Endodermal cell (in vitro differentiated cells): ENCODE results near the gene TACR1. TPM values are rescaled to one million over a fixed set of nuclear protein-coding genes. Genes with fewer than 3 reads are reported as not detected.

Source experiments
- DNase-seq: peaks from one replicate; pipeline ENCODE4 v3.0.0-alpha.2; 2017
- H3K27ac ChIP-seq: 2 replicates; pipeline ENCODE4 v1.5.1; 2013; ENCODE audit warnings: mild to moderate bottlenecking, low read depth, low read length, moderate library complexity
- H3K27me3 ChIP-seq: 2 replicates; pipeline ENCODE4 v1.6.1; 2013; ENCODE audit warnings: mild to moderate bottlenecking, low read length, moderate library complexity; ENCODE audit not compliant: insufficient read depth, control insufficient read depth, poor library complexity, severe bottlenecking
- H3K36me3 ChIP-seq: 2 replicates; pipeline ENCODE4 v1.7.0; 2013; ENCODE audit warnings: mild to moderate bottlenecking, low read length, moderate library complexity; ENCODE audit not compliant: control insufficient read depth, insufficient read depth
- H3K4me1 ChIP-seq: one replicate; pipeline ENCODE4 v1.7.0; 2013; ENCODE audit warnings: low read length; ENCODE audit not compliant: control insufficient read depth, insufficient read depth
- H3K4me3 ChIP-seq: 2 replicates; pipeline ENCODE4 v1.5.1; 2013; ENCODE audit warnings: mild to moderate bottlenecking, low read length, moderate library complexity
- H3K9ac ChIP-seq: 2 replicates; pipeline ENCODE4 v1.6.1; 2013; ENCODE audit warnings: mild to moderate bottlenecking, low read length, moderate library complexity; ENCODE audit not compliant: poor library complexity, severe bottlenecking; ENCODE audit errors: extremely low read depth
- H3K9me3 ChIP-seq: 2 replicates; pipeline ENCODE4 v1.6.1; 2013; ENCODE audit warnings: mild to moderate bottlenecking, low read length, moderate library complexity; ENCODE audit not compliant: control insufficient read depth
- H3K27ac Mint-ChIP-seq: 2 replicates; pipeline ENCODE4 v1.8.0; 2020; ENCODE audit warnings: mixed read lengths
- H3K27me3 Mint-ChIP-seq: 2 replicates; pipeline ENCODE4 v1.8.0; 2021; ENCODE audit warnings: mild to moderate bottlenecking, mixed read lengths; ENCODE audit not compliant: insufficient read depth
- H3K36me3 Mint-ChIP-seq: 2 replicates; pipeline ENCODE4 v1.8.0; 2020; ENCODE audit warnings: low read depth, mixed read lengths
- H3K4me1 Mint-ChIP-seq: 2 replicates; pipeline ENCODE4 v1.8.0; 2020; ENCODE audit warnings: mixed read lengths
- H3K4me3 Mint-ChIP-seq: 2 replicates; pipeline ENCODE4 v1.8.0; 2020; ENCODE audit warnings: mild to moderate bottlenecking, moderate library complexity, mixed read lengths
- H3K9me3 Mint-ChIP-seq: 2 replicates; pipeline ENCODE4 v1.8.0; 2020; ENCODE audit warnings: mild to moderate bottlenecking, mixed read lengths
- CTCF ChIP-seq: fragments of 200-600 bp; sonication (generic); conservative IDR thresholded peaks from 2 replicates; pipeline ENCODE4 v1.5.0; 2021; ENCODE audit warnings: antibody characterized with exemption, mild to moderate bottlenecking
- WGBS, 2 experiments: methylation state at CpG; one replicate each; pipeline versions ENCODE4 v1.1.5 to v1.1.7; 2013; ENCODE audit warnings: missing lambda C conversion rate in 2 of 2, mixed read lengths in 1 of 2; ENCODE audit not compliant: insufficient coverage in 1 of 2, insufficient read length in 1 of 2; 5-methylcytosine and 5-hydroxymethylcytosine counted together
- total RNA-seq, 2 donors: library from RNA; stranded (reverse); fragmentation: NEBNext Ultra II Directional in 1 of 2; extraction: Animal tissue kit (Norgen Biotek cat#: 25700) in 1 of 2; gene quantifications; 2 replicates in 1 of 2; 3 replicates in 1 of 2; pipeline ENCODE4 v1.2.1, GENCODE V29; 2021

The TACR1 gene
- total RNA-seq, 2 donors from 2014 or later, result 0.09 to 0.69 TPM

- Histone ChIP-seq H3K36me3 (no peaks in the 10 kb centered on the region), H3K9ac (no peak overlapping the region), H3K27ac (no peak overlapping the region), H3K4me1 (peaks cover 2% of the 10 kb centered on the region), H3K27me3 (peaks cover 91% of the 10 kb centered on the region), H3K9me3 (peaks cover 10% of the 10 kb centered on the region), H3K4me3 (no peak overlapping the region)
- no peak for DNase-seq
- Mint-ChIP-seq H3K9me3 (peaks cover 18% of the 10 kb centered on the region), H3K27me3 (peaks cover 52% of the 10 kb centered on the region), H3K27ac (no peak overlapping the region), H3K36me3 (no peaks in the 10 kb centered on the region), H3K4me3 (no peak overlapping the region), H3K4me1 (no peaks in the 10 kb centered on the region)
- WGBS, 2 experiments, result 94 to 100% methylated on average over 1 to 3 of the region's 3 CpGs
- TF ChIP-seq CTCF, result no peak
These were observed 32.8 kb downstream of the TACR1 start for GRCh38 chr2:75166491-75166890.

- DNase-seq, result no peak
- H3K27ac Mint-ChIP-seq, result no peak overlapping the region
- no peak for TF ChIP-seq CTCF
- Histone ChIP-seq H3K4me3 (no peak overlapping the region), H3K9ac (no peak overlapping the region), H3K27me3 (peaks cover 90% of the 10 kb centered on the region), H3K36me3 (no peaks in the 10 kb centered on the region), H3K4me1 (no peaks in the 10 kb centered on the region), H3K27ac (no peak overlapping the region), H3K9me3 (no peaks in the 10 kb centered on the region)
- 94% methylated on average over 2 of the region's 2 CpGs; no CpG with 5 or more reads in 1 of the 2 experiments for WGBS, 2 experiments
- H3K36me3 Mint-ChIP-seq, result no peaks in the 10 kb centered on the region
- no peaks in the 10 kb centered on the region for H3K9me3 Mint-ChIP-seq
- no peak overlapping the region for H3K4me3 Mint-ChIP-seq
- no peaks in the 10 kb centered on the region for H3K4me1 Mint-ChIP-seq
- H3K27me3 Mint-ChIP-seq, result peaks cover 29% of the 10 kb centered on the region
These were observed 36.4 kb downstream of the TACR1 start for GRCh38 chr2:75162897-75163296.

GRCh38 chr2:75162259-75162658, 37.1 kb downstream of the TACR1 start:
- no peak for DNase-seq
- Mint-ChIP-seq H3K4me1 (no peaks in the 10 kb centered on the region), H3K27ac (no peak overlapping the region), H3K9me3 (no peaks in the 10 kb centered on the region), H3K27me3 (peaks cover 26% of the 10 kb centered on the region), H3K4me3 (no peak overlapping the region), H3K36me3 (no peaks in the 10 kb centered on the region)
- Histone ChIP-seq H3K9ac (no peak overlapping the region), H3K27ac (no peak overlapping the region), H3K36me3 (no peaks in the 10 kb centered on the region), H3K27me3 (peaks cover 85% of the 10 kb centered on the region), H3K4me1 (no peaks in the 10 kb centered on the region), H3K9me3 (no peaks in the 10 kb centered on the region), H3K4me3 (no peak overlapping the region)
- no peak for TF ChIP-seq CTCF
